ENCODE measurements around the gene HES3. TPM values are rescaled to one million over a fixed set of nuclear protein-coding genes. Genes with fewer than 3 reads are reported as not detected.

Gene HES3
- total RNA-seq, 2 donors from 2014 or later, result not detected

GRCh38 chr1:6267686-6268322, 23.8 kb downstream of the HES3 start:
- intact Hi-C loops (cut with DNase I), result no loop called here
- Histone ChIP-seq H3K27ac (no peak overlapping the region), H3K9me3 (no peaks in the 10 kb centered on the region), H3K4me3 (no peak overlapping the region), H3K4me1 (no peaks in the 10 kb centered on the region), H3K27me3 (no peaks in the 10 kb centered on the region), H3K36me3 (replicated peaks in 1 of 2; ENCODE audit: insufficient read depth in 1 of 2, low read depth in 2 of 2) (no peaks in the 10 kb centered on the region)
- 90 to 92% methylated on average over 12 of the region's 12 CpGs for WGBS, 2 donors
- TF ChIP-seq CTCF (IDR thresholded peaks at IDR 0.05) (no peak), POLR2A (IDR thresholded peaks at IDR 0.05) (no peak)
- ATAC-seq (no peak), DNase-seq (no peak)

GRCh38 chr1:6268415-6268814, 24.4 kb downstream of the HES3 start:
- ATAC-seq, result no peak
- WGBS, 2 donors, result 77 to 82% methylated on average over 10 to 21 of the region's 21 CpGs
- no peak for TF ChIP-seq POLR2A (IDR thresholded peaks at IDR 0.05)
- no peaks in the 10 kb centered on the region for H3K27me3 ChIP-seq
- intact Hi-C loops (cut with DNase I), result no loop called here
- no peaks in the 10 kb centered on the region for H3K36me3 ChIP-seq (replicated peaks in 1 of 2; ENCODE audit: insufficient read depth in 1 of 2, low read depth in 2 of 2)
- H3K27ac ChIP-seq, result no peak overlapping the region
- DNase-seq, result no peak
- H3K4me1 ChIP-seq, result no peaks in the 10 kb centered on the region
- no peaks in the 10 kb centered on the region for H3K9me3 ChIP-seq
- no peak overlapping the region for H3K4me3 ChIP-seq

GRCh38 chr1:6269296-6269695, 25.3 kb downstream of the HES3 start:
- H3K36me3 ChIP-seq (replicated peaks in 1 of 2; ENCODE audit: insufficient read depth in 1 of 2, low read depth in 2 of 2), result no peaks in the 10 kb centered on the region
- H3K9me3 ChIP-seq, result no peaks in the 10 kb centered on the region
- H3K27ac ChIP-seq, result no peak overlapping the region
- TF ChIP-seq POLR2A (IDR thresholded peaks at IDR 0.05) (no peak), CTCF (IDR thresholded peaks at IDR 0.05) (no peak)
- H3K4me3 ChIP-seq, result no peak overlapping the region
- intact Hi-C loops (cut with DNase I), result no loop called here
- H3K4me1 ChIP-seq, result no peaks in the 10 kb centered on the region
- ATAC-seq (no peak), DNase-seq (no peak)
- no peaks in the 10 kb centered on the region for H3K27me3 ChIP-seq
- WGBS, 2 donors, result 82 to 87% methylated on average over 13 to 14 of the region's 14 CpGs

- intact Hi-C loops (cut with DNase I), result no loop called here
- H3K9me3 ChIP-seq, result no peaks in the 10 kb centered on the region
- no peaks in the 10 kb centered on the region for H3K36me3 ChIP-seq (replicated peaks in 1 of 2; ENCODE audit: insufficient read depth in 1 of 2, low read depth in 2 of 2)
- H3K27me3 ChIP-seq, result no peaks in the 10 kb centered on the region
- TF ChIP-seq CTCF (IDR thresholded peaks at IDR 0.05) (no peak), POLR2A (IDR thresholded peaks at IDR 0.05) (no peak)
- ATAC-seq, result no peak
- WGBS, 2 donors, result 76 to 83% methylated on average over 21 to 22 of the region's 22 CpGs
- H3K4me3 ChIP-seq, result no peak overlapping the region
- H3K4me1 ChIP-seq, result no peaks in the 10 kb centered on the region
- DNase-seq, result no peak
- H3K27ac ChIP-seq, result no peak overlapping the region
Measured at GRCh38 chr1:6269720-6270400, 25.9 kb downstream of the HES3 start.

- ATAC-seq (no peak), DNase-seq (no peak)
- Histone ChIP-seq H3K4me3 (no peak overlapping the region), H3K36me3 (replicated peaks in 1 of 2; ENCODE audit: insufficient read depth in 1 of 2, low read depth in 2 of 2) (no peaks in the 10 kb centered on the region), H3K9me3 (no peaks in the 10 kb centered on the region), H3K4me1 (no peaks in the 10 kb centered on the region), H3K27ac (no peak overlapping the region), H3K27me3 (no peaks in the 10 kb centered on the region)
- intact Hi-C loops (cut with DNase I), result no loop called here
- TF ChIP-seq CTCF (IDR thresholded peaks at IDR 0.05) (no peak), POLR2A (IDR thresholded peaks at IDR 0.05) (no peak)
- 69 to 73% methylated on average over 2 to 8 of the region's 8 CpGs for WGBS, 2 donors
Measured at GRCh38 chr1:6270401-6270800, 26.4 kb downstream of the HES3 start.

Measured in body of pancreas (tissue), 4 donors.